GM20431 (cell line): ENCODE measurements around the gene SORCS2.

Experiments
- in situ Hi-C: fragments of 300-500 bp; cut with MseI, MboI; formaldehyde crosslinking; loops from one replicate; pipeline ENCODE4 v1.15.0; 2020; ENCODE audit warnings: low sequenced_read_pairs; ENCODE audit not compliant: unreplicated experiment

Gene SORCS2

DNA sequence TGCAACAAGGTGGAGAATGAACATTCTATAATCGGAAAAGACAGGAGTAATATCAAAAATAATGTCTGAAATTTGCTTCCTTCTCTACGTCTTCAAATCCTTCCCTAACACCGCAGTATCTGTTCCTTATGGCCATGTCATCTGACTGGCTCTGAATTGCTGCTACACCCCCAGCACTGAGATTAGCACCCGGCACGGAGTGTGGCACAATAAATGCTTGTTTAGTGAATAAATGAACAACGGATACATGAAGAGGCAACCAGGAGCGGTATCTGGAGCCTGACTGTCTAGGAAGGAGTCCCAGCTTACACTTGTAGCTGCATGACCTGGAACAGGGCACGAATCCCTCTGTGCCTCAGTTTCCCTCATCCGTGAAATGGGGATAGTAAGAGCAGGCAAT is 583.1 kb downstream of the SORCS2 start:
- in situ Hi-C loops, result no loop called here

DNA sequence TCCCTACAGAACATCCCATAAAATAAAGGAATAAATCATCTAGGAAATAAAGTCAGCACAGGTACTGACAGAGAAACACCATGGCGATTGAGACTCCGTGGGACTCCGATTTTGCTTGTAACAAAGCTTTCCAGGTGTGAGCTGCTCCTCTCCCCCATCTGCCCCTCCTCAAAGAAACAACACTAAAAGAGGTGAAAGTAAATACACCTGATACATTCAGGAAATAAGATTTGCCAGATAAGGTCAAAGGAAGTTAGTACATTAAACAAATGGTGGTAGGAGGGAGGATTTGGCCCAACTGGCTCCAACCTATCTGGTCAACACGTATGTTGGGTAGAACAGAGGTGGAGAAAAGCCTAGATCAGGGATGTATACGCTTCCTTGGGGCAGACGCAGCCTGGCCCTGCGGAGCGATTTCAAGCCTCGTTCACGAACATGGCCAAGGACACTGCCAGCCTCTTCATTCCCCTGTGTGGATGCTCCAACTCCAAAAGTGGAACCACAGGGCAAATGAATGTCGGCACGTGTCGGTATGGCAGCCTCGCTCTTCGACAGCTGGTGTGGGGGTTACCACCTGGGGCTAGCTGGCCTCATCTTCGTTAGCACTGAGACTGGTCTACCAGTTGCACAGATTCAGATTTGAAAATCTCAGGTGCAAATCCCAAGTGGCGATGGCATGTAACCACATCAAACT is 584.8 kb downstream of the SORCS2 start:
- in situ Hi-C loops, result no loop called here

DNA sequence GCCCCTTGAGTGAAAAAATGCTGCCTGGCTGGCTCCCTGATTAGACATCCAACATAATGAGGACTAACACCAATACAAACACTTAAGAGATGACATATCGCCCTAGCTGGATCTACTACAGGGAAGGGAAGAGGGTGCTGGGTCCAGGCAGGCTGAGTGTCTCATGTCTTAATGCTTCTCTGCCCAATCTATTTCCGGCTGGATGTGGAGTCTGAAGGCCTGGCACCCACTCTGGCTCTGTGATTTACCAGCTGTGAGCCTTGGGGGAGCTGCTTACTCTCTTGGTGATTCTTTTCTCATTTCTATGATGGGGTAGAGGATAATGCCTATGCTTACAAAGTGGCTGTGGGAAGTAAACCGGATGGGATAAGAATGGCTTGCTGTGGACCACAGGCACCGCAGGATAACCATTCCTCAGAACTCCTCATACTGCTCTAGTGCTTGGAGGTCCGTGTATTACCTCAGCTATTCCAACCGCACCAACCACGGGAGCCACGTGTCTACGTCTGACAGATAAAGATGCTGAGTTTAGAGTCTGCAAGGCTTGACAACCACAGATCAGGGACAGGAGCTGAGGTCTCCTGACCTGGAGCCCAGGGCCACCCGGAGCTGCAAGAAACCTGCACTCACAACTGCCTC is 585.7 kb downstream of the SORCS2 start:
- in situ Hi-C loops, result no loop called here

DNA sequence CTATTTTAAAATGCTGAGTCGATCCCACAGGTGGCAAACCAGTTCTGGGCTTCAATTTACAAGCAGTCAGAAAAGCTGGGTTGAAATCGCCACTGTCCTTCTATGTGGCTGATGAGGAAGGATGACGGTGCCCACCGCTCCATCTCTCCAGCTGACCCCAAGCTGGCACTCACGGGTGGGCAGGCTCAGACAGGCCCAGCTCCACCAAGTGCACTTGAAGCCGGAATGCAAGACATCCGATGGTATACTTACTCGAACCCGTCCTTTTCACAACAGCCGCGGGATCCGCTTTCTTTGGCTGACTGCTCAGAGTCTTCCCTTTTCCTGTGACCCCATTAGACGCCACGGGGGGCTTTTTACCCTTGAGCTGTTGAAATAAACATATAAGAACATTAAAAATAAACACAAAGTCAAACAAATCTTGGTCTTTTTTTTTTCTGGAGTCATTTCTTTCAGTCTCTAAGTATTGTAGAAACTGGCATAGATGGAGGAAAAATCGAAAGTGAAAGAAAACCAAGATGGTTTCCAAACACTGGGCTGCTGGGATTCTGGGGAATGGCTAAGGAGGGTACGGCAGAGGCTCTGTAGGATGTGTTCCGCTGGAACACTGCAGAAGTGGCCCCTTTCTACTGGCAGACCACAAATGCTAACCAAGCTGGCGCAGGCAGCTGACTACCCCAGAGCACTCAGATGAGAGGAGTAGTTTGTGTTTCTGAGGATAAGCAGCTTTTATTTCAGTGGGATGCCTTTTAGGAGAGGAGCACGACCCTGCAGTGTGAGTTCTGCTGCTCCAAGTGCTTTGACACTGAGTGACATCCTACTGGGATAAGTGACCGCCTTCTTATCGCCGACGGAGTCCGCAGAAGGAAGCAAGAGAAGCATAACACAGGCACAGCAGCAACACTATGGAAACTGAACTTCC is 586.4 kb downstream of the SORCS2 start:
- in situ Hi-C loops, result no loop called here

DNA sequence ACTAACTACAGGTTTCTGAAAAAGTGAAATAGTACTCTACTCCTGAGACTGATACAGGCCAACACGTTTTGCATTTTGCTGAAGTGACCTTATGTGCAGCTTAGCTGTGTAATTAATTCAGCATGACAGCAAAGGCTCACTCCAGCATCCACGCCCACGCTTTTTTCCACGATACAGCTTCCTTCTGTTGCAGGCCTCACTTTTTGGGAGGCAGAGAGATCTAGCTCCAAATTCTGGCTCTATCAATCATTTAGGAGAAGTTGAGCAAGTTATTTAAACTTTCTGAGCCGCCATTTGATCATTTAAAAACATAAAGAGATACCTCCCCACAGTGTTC is 587.1 kb downstream of the SORCS2 start:
- in situ Hi-C loops, result no loop called here

DNA sequence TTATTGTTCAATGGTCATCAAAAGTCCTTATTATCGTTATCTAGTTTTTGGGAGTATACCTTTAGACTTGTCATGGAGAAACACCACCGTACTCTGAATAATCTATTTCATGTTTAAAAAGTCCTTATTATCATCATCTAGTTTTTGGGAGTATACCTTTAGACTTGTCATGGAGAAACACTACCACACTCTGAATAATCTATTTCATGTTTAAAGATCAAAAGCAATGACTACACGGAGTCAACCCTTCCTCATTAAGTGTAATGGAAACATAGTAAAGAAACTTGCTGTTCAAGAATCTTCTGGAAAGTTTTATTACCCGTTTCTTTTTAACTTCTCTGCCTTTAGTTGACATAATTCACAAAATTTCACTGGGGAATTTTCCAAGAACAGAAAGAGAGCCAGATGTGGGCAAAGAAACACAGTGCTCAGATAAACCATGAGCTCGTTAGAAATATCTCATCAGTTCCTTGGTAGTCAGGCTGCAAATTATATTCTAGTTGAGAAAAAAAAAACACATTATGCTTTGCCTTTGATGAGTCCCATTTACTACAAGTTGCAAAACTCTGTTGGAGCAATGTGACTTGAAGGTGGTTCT is 588.5 kb downstream of the SORCS2 start:
- in situ Hi-C loops, result no loop called here

DNA sequence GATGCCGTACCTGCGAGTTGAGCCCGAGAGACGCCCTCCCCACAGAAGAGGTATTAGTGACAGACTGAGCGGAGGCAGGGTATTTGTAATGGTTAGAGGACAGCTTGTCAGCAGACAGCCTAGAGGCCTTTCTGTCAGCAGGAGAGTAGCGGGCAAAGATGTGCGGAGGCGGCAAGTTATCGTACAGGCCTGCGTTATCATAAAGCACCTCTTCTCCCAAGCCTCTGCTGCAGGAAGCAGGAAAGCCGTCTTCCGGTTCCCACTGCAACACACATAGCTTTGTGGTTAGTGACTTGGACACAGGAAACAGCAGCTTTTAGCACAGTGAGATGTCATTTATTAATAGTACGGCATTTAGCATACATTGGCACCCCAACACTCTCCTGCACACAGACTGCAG is 589.0 kb downstream of the SORCS2 start:
- in situ Hi-C loops, result no loop called here

DNA sequence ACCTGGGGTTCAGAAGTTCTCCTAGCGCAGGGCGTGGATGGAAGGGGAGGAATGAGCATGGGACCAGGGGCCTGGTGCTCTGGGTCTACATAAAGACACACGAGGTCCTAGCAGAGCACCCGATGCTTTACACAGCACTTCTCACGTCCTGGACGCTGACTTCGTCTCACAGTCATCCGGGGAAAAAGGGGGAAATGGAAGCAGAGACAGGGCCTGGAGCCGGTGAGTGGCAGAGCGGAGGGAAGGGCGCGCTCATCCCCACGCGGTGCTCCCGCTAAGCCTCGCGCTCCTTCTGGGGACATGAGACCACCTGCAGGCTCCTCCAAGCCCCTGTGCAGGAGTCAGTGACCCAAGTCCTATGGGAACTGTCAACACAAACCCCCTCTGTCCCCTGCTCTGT is 589.7 kb downstream of the SORCS2 start:
- in situ Hi-C loops, result no loop called here

DNA sequence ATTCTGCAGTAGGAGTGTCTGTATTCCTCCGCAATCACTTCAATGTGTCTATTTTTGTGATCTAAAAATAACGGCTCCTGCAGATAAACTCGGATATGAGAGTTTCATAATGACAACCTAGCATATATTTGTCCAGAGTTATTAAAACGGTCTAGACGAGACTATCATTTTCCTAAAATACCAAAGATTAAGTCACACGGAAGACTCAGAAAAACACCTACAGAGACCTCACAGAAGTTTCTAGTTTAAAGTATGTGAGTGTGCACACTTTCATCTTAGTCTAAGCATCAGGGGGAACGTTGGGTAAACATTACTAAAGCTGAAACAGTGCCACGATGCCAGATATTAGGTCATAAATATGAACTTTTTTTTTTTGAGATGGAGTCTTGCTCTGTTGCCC is 590.4 kb downstream of the SORCS2 start:
- in situ Hi-C loops, result no loop called here

DNA sequence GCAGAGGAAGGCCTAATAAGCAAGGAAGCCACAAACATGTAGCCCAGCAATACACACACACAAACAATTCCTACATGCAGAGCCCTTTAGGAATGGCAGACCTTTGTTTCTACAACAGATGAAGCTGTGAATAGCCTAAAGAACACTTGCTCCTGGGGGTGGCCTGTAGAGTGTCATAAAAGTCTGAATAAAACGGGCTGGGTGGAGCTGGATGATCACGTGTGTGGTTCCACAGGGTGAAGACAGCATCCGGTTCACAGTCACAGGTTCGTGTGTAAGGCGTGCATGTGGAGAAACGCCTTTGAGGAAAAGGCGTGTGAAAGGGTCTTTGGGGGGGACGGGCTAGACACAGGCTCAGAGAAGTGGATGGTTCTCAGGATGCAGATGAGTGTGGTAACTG is 591.2 kb downstream of the SORCS2 start:
- in situ Hi-C loops, result no loop called here

DNA sequence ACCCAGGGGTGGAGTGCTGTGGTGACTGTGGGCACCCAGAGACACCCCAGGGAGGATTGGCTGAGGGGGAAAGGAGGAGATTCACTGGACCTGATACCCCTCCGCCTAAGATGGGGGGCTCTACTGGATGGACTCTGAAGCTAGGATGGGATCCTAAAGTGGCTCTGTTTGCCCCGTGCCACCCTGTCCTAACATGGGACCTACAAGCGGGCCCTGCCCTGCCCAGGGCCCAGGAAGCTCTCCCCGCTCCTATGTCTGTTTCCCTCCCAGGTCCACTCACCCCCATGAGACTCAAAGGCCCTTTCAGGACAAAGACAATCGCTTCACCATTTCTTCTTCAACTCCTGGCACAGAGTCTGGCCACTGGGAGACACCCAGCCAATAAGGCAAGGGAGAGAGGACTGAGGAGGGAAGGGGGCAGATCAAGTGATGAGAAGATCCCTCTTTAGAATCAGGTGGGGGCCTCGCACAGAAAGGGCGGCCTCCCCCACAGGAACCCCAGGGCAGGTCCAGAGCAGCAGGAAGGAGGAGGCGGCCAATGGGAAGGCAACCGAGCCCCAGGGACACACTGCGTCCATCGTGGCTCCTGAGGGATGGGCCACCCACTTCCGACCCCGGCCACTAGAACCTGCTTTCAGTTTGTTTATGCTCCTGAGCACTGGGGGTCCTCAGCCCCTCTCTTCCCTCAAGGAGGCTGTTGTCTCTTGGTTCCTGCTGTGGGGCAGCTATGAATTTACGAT is 592.0 kb downstream of the SORCS2 start:
- in situ Hi-C loops, result no loop called here

DNA sequence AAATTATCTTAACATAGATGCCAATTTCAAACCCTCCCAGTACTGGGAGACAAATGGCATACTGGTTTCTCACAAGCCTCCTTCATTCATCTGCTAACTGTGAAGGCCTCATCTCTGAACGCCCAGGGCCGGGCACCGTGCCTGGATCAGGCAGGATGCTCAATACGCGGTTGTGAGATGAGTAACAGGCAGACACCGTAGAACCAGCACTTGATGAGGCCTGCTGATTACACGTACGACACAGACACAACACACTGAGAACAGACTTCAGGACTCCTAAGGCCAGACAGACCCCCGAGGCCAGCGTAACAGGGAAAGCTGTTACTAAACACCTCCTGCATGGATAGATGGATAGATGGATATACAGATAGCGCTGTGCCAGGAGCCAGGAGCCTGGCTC is 592.7 kb downstream of the SORCS2 start:
- in situ Hi-C loops, result no loop called here

DNA sequence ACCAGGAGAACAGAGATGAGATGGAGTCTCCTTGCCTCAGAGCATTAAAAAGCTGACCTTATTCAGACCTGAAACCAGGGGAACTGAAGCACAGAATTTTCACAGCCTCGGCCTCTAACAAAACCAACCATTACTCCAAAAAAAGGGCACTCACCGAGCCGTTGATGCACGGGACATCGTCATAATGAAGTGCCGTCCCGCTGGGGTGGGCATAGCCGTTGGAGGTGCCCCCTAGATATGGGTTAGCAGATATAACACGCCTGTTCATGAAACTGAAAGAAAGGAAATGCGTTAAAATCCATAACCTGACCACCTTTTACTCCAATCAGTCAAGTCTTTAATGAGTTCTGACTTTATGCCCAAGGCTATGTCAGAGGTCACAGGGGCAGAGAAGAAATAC is 593.7 kb downstream of the SORCS2 start:
- in situ Hi-C loops, result no loop called here

DNA sequence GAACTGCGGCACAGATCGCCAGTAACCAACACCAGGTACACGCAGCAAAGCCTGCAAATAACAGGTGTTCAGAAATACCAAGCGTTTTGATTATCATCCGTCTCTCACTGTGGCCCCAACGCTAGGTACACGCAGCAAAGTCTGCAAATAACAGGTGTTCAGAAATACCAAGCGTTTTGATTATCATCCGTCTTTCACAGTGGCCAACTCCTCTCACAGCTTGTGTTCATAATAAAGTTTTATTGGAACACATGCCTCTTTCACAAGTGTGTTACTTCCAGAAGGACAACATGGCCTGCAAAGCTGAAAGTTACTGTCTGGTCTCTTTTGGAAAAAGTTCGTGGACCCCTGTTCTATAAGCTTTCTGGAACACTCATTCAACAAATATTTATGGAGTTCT is 594.2 kb downstream of the SORCS2 start:
- in situ Hi-C loops, result no loop called here

DNA sequence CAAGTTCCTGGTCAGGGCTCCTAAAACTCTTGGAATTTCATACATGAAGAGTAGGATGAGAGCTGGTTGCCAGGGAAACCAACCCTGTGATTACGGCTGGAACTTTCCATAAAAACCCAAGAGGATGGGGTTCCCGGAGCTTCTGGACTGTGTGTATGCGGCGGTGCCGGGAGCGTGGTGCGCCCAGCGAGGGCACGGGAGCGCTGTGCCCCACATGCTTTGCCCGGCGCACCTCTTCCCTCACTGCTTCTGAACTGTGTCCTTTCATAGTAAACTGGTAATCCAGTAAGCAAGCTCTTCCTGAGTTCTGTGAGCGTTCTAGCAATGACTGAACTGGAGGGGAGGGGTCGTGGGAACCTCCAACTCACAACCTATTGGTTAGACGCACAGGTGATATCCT is 594.7 kb downstream of the SORCS2 start:
- in situ Hi-C loops, result no loop called here

DNA sequence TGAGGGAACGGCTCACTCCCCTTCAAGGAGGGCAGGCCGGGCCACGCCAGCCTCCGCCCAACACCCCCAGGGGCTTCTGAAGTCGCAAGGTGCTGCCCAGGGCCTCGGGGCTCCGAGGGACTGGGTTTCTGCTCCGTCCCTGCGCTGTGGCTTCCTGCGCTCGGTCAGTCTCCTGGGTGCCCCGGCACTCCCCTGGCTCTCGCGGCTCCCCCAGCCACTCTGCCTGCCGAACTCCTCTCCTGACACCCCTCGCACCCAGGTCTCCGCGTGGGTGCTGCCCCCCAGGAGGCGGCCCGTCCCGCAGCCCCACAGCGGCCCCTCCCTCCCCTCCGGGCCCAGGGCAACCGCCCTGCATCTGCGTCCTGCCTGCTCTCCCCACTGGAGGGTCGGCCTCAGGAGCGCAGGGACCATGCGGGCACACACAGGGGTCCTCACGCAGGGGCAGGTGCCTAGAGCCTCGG is 595.4 kb downstream of the SORCS2 start:
- in situ Hi-C loops, result no loop called here

DNA sequence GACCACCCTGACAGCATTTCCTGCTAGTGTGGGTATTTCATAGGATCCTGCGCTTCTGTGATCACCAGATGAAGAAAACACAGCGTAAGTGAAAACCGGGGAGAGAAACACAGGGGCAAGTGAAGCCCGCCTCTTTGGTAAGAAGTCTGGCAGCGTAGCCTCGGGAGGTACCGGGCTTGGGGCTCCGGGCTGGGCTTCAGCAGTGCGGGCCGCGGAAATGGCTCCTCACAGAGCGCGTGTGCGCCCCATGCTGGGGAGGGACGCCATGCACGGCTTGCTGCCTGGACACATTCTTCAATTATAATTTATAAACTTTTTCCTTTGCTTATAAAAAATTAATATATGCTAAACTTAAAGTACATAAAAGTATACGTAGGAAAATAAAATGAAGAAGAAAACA is 595.9 kb downstream of the SORCS2 start:
- in situ Hi-C loops, result no loop called here

DNA sequence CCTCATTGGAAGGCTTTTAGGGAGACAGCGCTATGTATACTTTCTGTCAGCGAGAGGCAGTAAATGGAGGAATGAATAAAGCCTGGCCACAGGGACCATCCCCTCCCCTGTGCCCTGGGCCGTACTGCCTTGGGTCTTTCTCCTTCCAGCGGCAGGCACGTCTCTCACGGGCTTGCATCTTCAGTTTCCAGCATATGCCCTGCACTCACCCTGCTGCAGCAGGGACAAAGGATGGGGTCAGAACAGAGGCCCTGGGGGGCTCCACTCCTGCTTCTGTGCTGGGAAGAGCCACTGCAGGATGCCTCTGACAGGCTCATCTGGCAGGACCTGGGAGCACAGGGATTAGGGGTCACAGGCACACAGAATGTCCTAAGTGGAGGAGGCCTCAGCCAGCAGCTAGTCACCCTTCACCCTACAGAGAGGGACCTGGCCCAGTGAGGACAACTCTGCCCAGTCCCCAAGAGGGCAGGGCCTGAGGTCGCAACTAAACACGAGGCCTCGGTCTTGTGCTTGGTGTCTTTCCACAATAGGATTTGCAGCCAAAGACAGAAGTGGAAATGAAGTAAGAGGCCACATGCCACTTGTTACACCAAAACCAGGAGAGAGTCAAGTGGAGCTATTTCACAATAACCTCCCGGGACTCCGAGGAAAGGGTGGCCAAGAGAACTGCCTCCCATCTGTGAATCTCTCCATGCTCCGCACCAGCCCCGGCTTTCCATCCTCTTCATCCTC is 596.5 kb downstream of the SORCS2 start:
- in situ Hi-C loops, result no loop called here

DNA sequence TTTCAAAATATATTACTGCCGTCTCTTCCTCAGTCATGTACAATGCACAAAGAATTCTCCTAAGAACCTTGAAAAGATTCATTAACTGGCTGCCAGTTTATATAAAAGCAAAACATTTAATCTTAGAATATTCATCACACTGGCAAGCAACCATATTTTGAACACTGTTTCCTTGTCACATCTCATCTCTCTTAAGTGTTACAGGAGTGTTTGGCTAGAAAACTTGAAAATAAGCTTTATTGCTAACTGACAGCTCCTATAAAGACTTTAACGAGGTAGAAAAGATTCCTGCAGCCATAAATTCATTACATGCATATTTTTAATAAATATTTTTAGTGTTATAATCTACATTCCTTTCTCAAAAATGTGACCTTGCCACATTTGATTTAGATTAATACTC is 597.7 kb downstream of the SORCS2 start:
- in situ Hi-C loops, result no loop called here
